ENCODE measurements around the gene STK10. TPM values are rescaled to one million over a fixed set of nuclear protein-coding genes. Genes with fewer than 3 reads are reported as not detected.

The STK10 gene
- total and polyA plus RNA-seq, 2 of the 8 experiments (the other 6 are each of a cell fraction or from before 2014, with no cell fraction given), result 10.5 to 21.4 TPM

- POLR2A ChIA-PET (ENCODE audit: partially characterized antibody), result no interaction called here
- H2BK5ac ChIP-seq (ENCODE audit: low read depth, low read length), result no peak overlapping the region
- peaks cover 5% of the 10 kb centered on the region for H3K79me1 ChIP-seq (ENCODE audit: low read depth, low read length)
- no peak overlapping the region for H3K23ac ChIP-seq (ENCODE audit: insufficient read length)
- TF ChIP-seq KDM1A (IDR thresholded peaks at IDR 0.05; ENCODE audit: borderline replicate concordance, low read length) (no peak), SIRT6 (IDR thresholded peaks at IDR 0.05; ENCODE audit: low read length) (no peak), JUND (IDR thresholded peaks at IDR 0.05; ENCODE audit: low read length) (no peak), EGR1 (IDR thresholded peaks at IDR 0.05; ENCODE audit: borderline replicate concordance, low read depth, low read length) (no peak), PHF8 (conservative IDR thresholded peaks at IDR 0.05; ENCODE audit: low read depth, low read length) (no peak), TAF7 (optimal IDR thresholded peaks at IDR 0.05; ENCODE audit: borderline replicate concordance, low read depth, low read length) (no peak), GABPA (IDR thresholded peaks at IDR 0.05; ENCODE audit: borderline replicate concordance, insufficient read depth, low read length) (no peak), RXRA (IDR thresholded peaks at IDR 0.05; ENCODE audit: insufficient read depth, low read depth, low read length) (no peak), E2F6 (IDR thresholded peaks at IDR 0.05) (no peak), SIX5 (IDR thresholded peaks at IDR 0.05; ENCODE audit: low read depth, low read length) (no peak)
- peaks cover 0 to 4% of the 10 kb centered on the region in 2 experiments for H4K20me1 ChIP-seq (replicated peaks in 1 of 2; ENCODE audit: control insufficient read depth in 1 of 2, insufficient read depth in 2 of 2, low read length in 2 of 2)
- H3K18ac ChIP-seq (ENCODE audit: extremely low read depth, low read length), result no peak overlapping the region
- peaks cover 0 to 52% of the 10 kb centered on the region in 2 experiments; a peak in 3 of 4 replicates for H3K79me2 ChIP-seq (ENCODE audit: control insufficient read depth in 1 of 2, insufficient read depth in 2 of 2, low read length in 2 of 2)
- no peaks in the 10 kb centered on the region for H3K4me1 ChIP-seq (replicated peaks in 1 of 4; ENCODE audit: control insufficient read depth in 3 of 4, insufficient read depth in 4 of 4, low read length in 3 of 4)
- no peak overlapping the region for H3K4me3 ChIP-seq (ENCODE audit: extremely low read depth in 1 of 4, insufficient read depth in 2 of 4, low read depth in 3 of 4, low read length in 4 of 4)
- no peak overlapping the region for H2BK20ac ChIP-seq (ENCODE audit: low read length)
- CTCF ChIA-PET (ENCODE audit: partially characterized antibody), result no interaction called here
- H3K9ac ChIP-seq (replicated peaks in 1 of 4; ENCODE audit: extremely low read depth in 1 of 4, low read depth in 3 of 4, low read length in 3 of 4), result no peak overlapping the region
- H3K4ac ChIP-seq (replicated peaks; ENCODE audit: insufficient read length, low read depth, low read length), result no peak overlapping the region
- no peak overlapping the region for H3K14ac ChIP-seq (ENCODE audit: insufficient read length)
- no peak overlapping the region for H4K91ac ChIP-seq (replicated peaks; ENCODE audit: insufficient read length, low read length)
- FAIRE-seq (no peak), DNase-seq (ENCODE audit: low read depth in 1 of 2, low spot score in 2 of 2) (no peak)
- no peak overlapping the region for H4K5ac ChIP-seq (ENCODE audit: insufficient read length, low read depth, low read length)
- no peaks in the 10 kb centered on the region for H3K23me2 ChIP-seq (ENCODE audit: low read depth, low read length)
- no peak overlapping the region for H2BK15ac ChIP-seq (ENCODE audit: low read length)
- no peak overlapping the region for H4K8ac ChIP-seq (ENCODE audit: extremely low read depth, insufficient read depth, low read length)
- no peak overlapping the region for H3K4me2 ChIP-seq (ENCODE audit: insufficient read depth in 1 of 2, low read depth in 2 of 2, low read length in 2 of 2)
- H3K56ac ChIP-seq (replicated peaks; ENCODE audit: insufficient read length, low read depth, low read length), result no peak overlapping the region
- H3K27me3 ChIP-seq (replicated peaks in 1 of 4; ENCODE audit: control insufficient read depth in 3 of 4, extremely low read depth in 1 of 4, insufficient read depth in 3 of 4, low read length in 3 of 4), result no peaks in the 10 kb centered on the region
- no peak overlapping the region for H2AFZ ChIP-seq (ENCODE audit: low read length)
- H3K27ac ChIP-seq (ENCODE audit: low read depth, low read length), result no peak overlapping the region
- H2BK12ac ChIP-seq (ENCODE audit: low read depth, low read length), result no peak overlapping the region
- H2AK5ac ChIP-seq (ENCODE audit: low read depth, low read length), result no peak overlapping the region
- 100% methylated on average over 2 of the region's 2 CpGs; no CpG with 5 or more reads in 1 of the 2 experiments for WGBS, 2 experiments (ENCODE audit: extremely low coverage in 1 of 2, insufficient coverage in 1 of 2, insufficient read length in 1 of 2, insufficient replicate concordance in 2 of 2, low coverage in 1 of 2, low lambda C conversion rate in 2 of 2, missing lambda C conversion rate in 1 of 2)
- H2BK120ac ChIP-seq (replicated peaks; ENCODE audit: low read depth, low read length), result no peak overlapping the region
- H3K36me3 ChIP-seq (ENCODE audit: control insufficient read depth in 2 of 4, insufficient read depth in 4 of 4, low read length in 3 of 4), result peaks cover 0 to 23% (median 4%) of the 10 kb centered on the region in 4 experiments; a peak in 5 of 8 replicates
- H3K9me3 ChIP-seq (ENCODE audit: insufficient read depth in 2 of 2, low read depth in 1 of 2, low read length in 1 of 2), result no peaks in the 10 kb centered on the region
Measured at GRCh38 chr5:172219296-172219695, 31.3 kb upstream of the STK10 start.

Data from H1 (cell line).